Thoracic aorta (tissue), 2 donors: ENCODE data around the gene RELB. TPM values are rescaled to one million over a fixed set of nuclear protein-coding genes. Genes with fewer than 3 reads are reported as not detected.

Source experiments
- ATAC-seq: fragments of 150-250 bp; one replicate; pipeline ENCODE4 v1.8.0; 2017; ENCODE audit warnings: low read depth; ENCODE audit not compliant: insufficient number of reproducible peaks, low FRiP score
- DNase-seq: peaks from one replicate; pipeline ENCODE4 v3.0.0-alpha.2; 2020; ENCODE audit warnings: low spot score
- H3K27ac ChIP-seq, 2 donors: fragments of 200-600 bp; sonication (generic); 1 replicate in 1 of 2; 2 replicates in 1 of 2; pipeline ENCODE4 v1.5.1; 2016; ENCODE audit warnings: mild to moderate bottlenecking in 2 of 2, moderate library complexity in 2 of 2
- H3K27me3 ChIP-seq: fragments of 200-600 bp; sonication (generic); replicated peaks from 2 replicates; pipeline ENCODE4 v1.6.0; 2016; ENCODE audit warnings: mild to moderate bottlenecking; ENCODE audit not compliant: insufficient read depth
- H3K36me3 ChIP-seq: fragments of 200-600 bp; sonication (generic); one replicate; pipeline ENCODE4 v1.5.1; 2016
- H3K4me1 ChIP-seq, 2 donors: fragments of 200-600 bp; sonication (generic); 1 replicate in 1 of 2; 2 replicates in 1 of 2; pipeline versions ENCODE4 v1.5.1 to v1.6.0; 2016; ENCODE audit warnings: low read depth in 2 of 2, mild to moderate bottlenecking in 1 of 2; ENCODE audit not compliant: control insufficient read depth in 1 of 2
- H3K4me3 ChIP-seq: fragments of 200-600 bp; sonication (generic); 2 replicates; pipeline ENCODE4 v1.5.1; 2016; ENCODE audit warnings: mild to moderate bottlenecking
- H3K9me3 ChIP-seq: fragments of 200-600 bp; sonication (generic); 2 replicates; pipeline ENCODE4 v1.5.1; 2016
- total RNA-seq, 2 donors: library from RNA; depleted of rRNA; stranded (reverse); fragments of >200 nt; gene quantifications; one replicate each; pipeline versions ENCODE4 v1.1.0 to v1.2.3, GENCODE V29; 2016
- TF ChIP-seq, protein P1 (sequence below): fragments of 200-600 bp; sonication (generic); IDR thresholded peaks from one replicate; pipeline ENCODE4 v1.5.1; 2019; ENCODE audit warnings: antibody characterized with exemption

Gene RELB
- total RNA-seq, 2 donors from 2014 or later: 20.6 to 38.6 TPM

DNA sequence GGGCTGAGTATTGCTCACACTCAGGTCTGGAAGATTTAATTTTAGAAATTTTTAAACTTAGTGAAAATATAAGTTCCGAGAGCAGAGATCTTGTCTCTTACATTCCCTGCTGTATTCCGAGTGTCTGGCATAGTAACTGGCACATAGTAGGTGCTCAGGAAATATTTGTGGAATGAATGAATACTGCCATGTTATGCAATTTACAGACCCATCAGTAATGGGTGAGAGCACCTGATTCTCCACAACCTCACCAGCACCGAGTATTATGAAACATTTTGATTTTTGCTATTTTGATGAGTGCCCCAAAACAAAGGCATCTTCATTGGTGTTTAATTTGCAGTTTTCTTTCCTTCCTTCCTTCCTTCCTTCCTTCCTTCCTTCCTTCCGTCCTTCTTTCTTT lies 21.8 kb downstream of the RELB start:
- no peak for DNase-seq
- TF ChIP-seq, protein P1, sequence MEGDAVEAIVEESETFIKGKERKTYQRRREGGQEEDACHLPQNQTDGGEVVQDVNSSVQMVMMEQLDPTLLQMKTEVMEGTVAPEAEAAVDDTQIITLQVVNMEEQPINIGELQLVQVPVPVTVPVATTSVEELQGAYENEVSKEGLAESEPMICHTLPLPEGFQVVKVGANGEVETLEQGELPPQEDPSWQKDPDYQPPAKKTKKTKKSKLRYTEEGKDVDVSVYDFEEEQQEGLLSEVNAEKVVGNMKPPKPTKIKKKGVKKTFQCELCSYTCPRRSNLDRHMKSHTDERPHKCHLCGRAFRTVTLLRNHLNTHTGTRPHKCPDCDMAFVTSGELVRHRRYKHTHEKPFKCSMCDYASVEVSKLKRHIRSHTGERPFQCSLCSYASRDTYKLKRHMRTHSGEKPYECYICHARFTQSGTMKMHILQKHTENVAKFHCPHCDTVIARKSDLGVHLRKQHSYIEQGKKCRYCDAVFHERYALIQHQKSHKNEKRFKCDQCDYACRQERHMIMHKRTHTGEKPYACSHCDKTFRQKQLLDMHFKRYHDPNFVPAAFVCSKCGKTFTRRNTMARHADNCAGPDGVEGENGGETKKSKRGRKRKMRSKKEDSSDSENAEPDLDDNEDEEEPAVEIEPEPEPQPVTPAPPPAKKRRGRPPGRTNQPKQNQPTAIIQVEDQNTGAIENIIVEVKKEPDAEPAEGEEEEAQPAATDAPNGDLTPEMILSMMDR: no peak

DNA sequence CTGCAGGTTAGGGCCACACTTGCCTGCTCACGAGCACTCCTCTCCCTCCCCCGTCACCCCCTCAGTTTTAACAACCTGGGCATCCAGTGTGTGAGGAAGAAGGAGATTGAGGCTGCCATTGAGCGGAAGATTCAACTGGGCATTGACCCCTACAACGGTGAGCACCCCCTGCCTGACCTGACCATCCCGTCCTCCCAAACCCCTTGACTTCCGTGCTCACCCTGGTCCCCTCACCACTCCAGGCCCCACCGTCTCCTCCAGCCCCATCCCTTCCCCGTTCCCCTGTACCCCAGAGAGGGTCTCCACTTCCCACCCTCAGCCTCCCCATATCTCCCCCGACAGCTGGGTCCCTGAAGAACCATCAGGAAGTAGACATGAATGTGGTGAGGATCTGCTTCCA lies 24.0 kb downstream of the RELB start:
- no peaks in the 10 kb centered on the region for H3K27me3 ChIP-seq
- H3K4me3 ChIP-seq: no peak overlapping the region
- H3K27ac ChIP-seq: no peak overlapping the region
- H3K36me3 ChIP-seq: peaks cover 14% of the 10 kb centered on the region
- TF ChIP-seq, protein P1: no peak
- H3K4me1 ChIP-seq: no peaks in the 10 kb centered on the region
- H3K9me3 ChIP-seq: no peaks in the 10 kb centered on the region
- no peak for DNase-seq
- ATAC-seq: no peak

More for the DNA sequence above, 21.8 kb downstream of the RELB start:
- H3K27me3 ChIP-seq: no peaks in the 10 kb centered on the region
- H3K36me3 ChIP-seq: peaks cover 6% of the 10 kb centered on the region
- no peak overlapping the region for H3K4me3 ChIP-seq
- H3K27ac ChIP-seq: no peak overlapping the region
- ATAC-seq: no peak
- no peaks in the 10 kb centered on the region for H3K9me3 ChIP-seq
- no peaks in the 10 kb centered on the region for H3K4me1 ChIP-seq

DNA sequence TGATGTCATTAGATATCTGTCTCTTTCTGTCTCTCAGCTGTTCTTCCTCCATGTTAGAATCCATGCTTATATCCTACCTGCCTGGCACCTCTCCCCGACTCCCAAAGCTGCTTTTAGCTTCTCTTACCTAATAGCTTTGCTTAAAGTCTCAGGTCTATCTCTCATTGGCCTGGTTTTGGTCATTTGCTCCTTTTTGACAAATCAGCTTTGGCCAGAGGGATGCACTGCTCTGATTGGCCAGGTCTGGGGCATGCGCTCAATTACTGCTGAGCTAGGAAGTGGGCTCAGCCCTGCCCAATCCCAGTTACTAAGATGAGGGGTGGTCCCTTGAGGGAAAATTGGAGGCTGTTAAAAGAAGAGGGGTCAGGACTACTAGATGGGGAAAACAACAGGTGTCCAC lies 26.1 kb downstream of the RELB start:
- Histone ChIP-seq H3K9me3 (no peaks in the 10 kb centered on the region), H3K27ac (no peak overlapping the region), H3K4me1 (no peaks in the 10 kb centered on the region), H3K36me3 (peaks cover 20% of the 10 kb centered on the region), H3K27me3 (no peaks in the 10 kb centered on the region), H3K4me3 (no peak overlapping the region)
- no peak for DNase-seq
- TF ChIP-seq, protein P1: no peak
- ATAC-seq: no peak

DNA sequence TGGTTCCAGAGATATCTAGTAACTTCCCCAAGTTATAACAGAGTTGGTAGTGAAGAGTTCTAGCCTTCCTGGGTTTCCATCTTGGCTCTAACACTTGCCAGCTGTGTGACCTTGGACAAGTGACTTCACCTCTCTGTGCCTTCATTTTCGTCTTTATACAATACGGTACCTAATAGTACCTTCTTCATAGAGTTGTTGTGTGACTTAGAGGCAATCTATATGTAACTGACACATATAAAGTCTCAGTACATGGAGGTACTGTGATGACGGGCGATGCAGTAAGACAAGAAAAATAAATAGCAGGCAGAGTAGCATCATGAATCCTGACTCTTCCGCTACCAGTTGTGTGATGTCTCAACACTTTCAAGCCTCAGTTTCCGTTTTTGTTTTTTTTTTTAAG lies 29.6 kb downstream of the RELB start:
- DNase-seq (no peak), ATAC-seq (no peak)
- Histone ChIP-seq H3K36me3 (peaks cover 32% of the 10 kb centered on the region), H3K4me3 (no peak overlapping the region), H3K9me3 (no peaks in the 10 kb centered on the region), H3K27ac (no peak overlapping the region), H3K4me1 (no peaks in the 10 kb centered on the region), H3K27me3 (no peaks in the 10 kb centered on the region)
- TF ChIP-seq, protein P1: no peak

DNA sequence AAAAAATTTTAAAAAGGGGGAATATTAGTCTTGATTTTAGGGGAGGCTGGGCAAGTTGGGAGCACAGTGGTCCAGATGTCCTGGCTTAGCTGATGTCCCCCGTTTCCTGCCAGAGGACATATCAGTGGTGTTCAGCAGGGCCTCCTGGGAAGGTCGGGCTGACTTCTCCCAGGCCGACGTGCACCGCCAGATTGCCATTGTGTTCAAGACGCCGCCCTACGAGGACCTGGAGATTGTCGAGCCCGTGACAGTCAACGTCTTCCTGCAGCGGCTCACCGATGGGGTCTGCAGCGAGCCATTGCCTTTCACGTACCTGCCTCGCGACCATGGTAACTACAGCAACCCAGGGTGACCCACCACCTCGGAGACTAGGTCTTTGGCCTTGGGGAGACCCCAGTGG lies 31.2 kb downstream of the RELB start:
- no peaks in the 10 kb centered on the region for H3K4me1 ChIP-seq
- no peak overlapping the region for H3K27ac ChIP-seq
- TF ChIP-seq, protein P1: no peak
- no peaks in the 10 kb centered on the region for H3K27me3 ChIP-seq
- DNase-seq: no peak
- no peaks in the 10 kb centered on the region for H3K9me3 ChIP-seq
- H3K36me3 ChIP-seq: peaks cover 29% of the 10 kb centered on the region
- ATAC-seq: no peak
- H3K4me3 ChIP-seq: no peak overlapping the region
